ENCODE measurements around the gene TBC1D19.
"Not testable (repeated sequence)": the region's sequence is repeated elsewhere in the genome, so short reads cannot be mapped to it uniquely, and the experiment has no call there.

GRCh38 chr4:26548379-26548778 lies 35.5 kb upstream of the TBC1D19 start:
- TF ChIP-seq CTCF (conservative IDR thresholded peaks at IDR 0.05); ZFX (IDR thresholded peaks at IDR 0.05): not testable (repeated sequence)

All from C4-2B (cell line).